HG02588 (cell line): ENCODE data around the gene AVL9.

Experiments used
- ATAC-seq: cut with Tn5 transposase; IDR thresholded peaks from one replicate; pipeline ENCODE4 v1.9.1; 2021; ENCODE audit warnings: mild to moderate bottlenecking, moderate library complexity; ENCODE audit not compliant: unreplicated experiment

Gene AVL9

GRCh38 chr7:32533276-32534029, 38.2 kb downstream of the AVL9 start:
- ATAC-seq = no peak

- no peak for ATAC-seq
Measured at GRCh38 chr7:32535162-32535702, 39.9 kb downstream of the AVL9 start.

- ATAC-seq = no peak
Measured at GRCh38 chr7:32536016-32536415, 40.7 kb downstream of the AVL9 start.

- no peak for ATAC-seq
Measured at GRCh38 chr7:32536585-32536984, 41.3 kb downstream of the AVL9 start.

- no peak for ATAC-seq
Measured at GRCh38 chr7:32537760-32538159, 42.5 kb downstream of the AVL9 start.

GRCh38 chr7:32539366-32539765, 44.1 kb downstream of the AVL9 start:
- no peak for ATAC-seq

- ATAC-seq = no peak
Measured at GRCh38 chr7:32539919-32540531, 44.7 kb downstream of the AVL9 start.

- ATAC-seq = no peak
Measured at GRCh38 chr7:32542595-32542994, 47.3 kb downstream of the AVL9 start.

- no peak for ATAC-seq
Measured at GRCh38 chr7:32559480-32559879, 64.2 kb downstream of the AVL9 start.

- no peak for ATAC-seq
Measured at GRCh38 chr7:32560075-32560474, 64.8 kb downstream of the AVL9 start.

GRCh38 chr7:32561613-32562012, 66.3 kb downstream of the AVL9 start:
- no peak for ATAC-seq

GRCh38 chr7:32564542-32564941, 69.3 kb downstream of the AVL9 start:
- no peak for ATAC-seq

GRCh38 chr7:32569388-32570289, 74.3 kb downstream of the AVL9 start:
- no peak for ATAC-seq

GRCh38 chr7:32573110-32573687, 77.9 kb downstream of the AVL9 start:
- ATAC-seq = no peak

- ATAC-seq = no peak
Measured at GRCh38 chr7:32574626-32575025, 79.3 kb downstream of the AVL9 start.

- no peak for ATAC-seq
Measured at GRCh38 chr7:32577421-32577820, 82.1 kb downstream of the AVL9 start.

- ATAC-seq = no peak
Measured at GRCh38 chr7:32579776-32580175, 84.5 kb downstream of the AVL9 start.

- ATAC-seq = no peak
Measured at GRCh38 chr7:32580646-32581045, 85.4 kb downstream of the AVL9 start.

- ATAC-seq = no peak
Measured at GRCh38 chr7:32582036-32582435, 86.7 kb downstream of the AVL9 start.

- ATAC-seq = no peak
Measured at GRCh38 chr7:32583791-32584190, 88.5 kb downstream of the AVL9 start.
